Neuronal stem cell (in vitro differentiated cells): ENCODE results near the gene NAT8L.

Source experiments
- DNase-seq: peaks from one replicate; pipeline ENCODE4 v3.0.0-alpha.2; 2013; ENCODE audit warnings: low spot score
- H2AFZ ChIP-seq: one replicate; pipeline ENCODE4 v1.6.1; 2013; ENCODE audit warnings: mild to moderate bottlenecking, low read length, inconsistent platforms
- H2AK5ac ChIP-seq: 2 replicates; pipeline ENCODE4 v1.6.1; 2013; ENCODE audit warnings: low read depth, mild to moderate bottlenecking, inconsistent platforms, low read length, moderate library complexity, mixed read lengths
- H2BK120ac ChIP-seq: 2 replicates; pipeline ENCODE4 v1.6.1; 2013; ENCODE audit warnings: low read depth, mild to moderate bottlenecking, inconsistent platforms, low read length, moderate library complexity, mixed read lengths
- H2BK12ac ChIP-seq: one replicate; pipeline ENCODE4 v1.6.1; 2013; ENCODE audit warnings: low read length, inconsistent platforms
- H2BK15ac ChIP-seq: 2 replicates; pipeline ENCODE4 v1.6.1; 2013; ENCODE audit warnings: mild to moderate bottlenecking, low read length, inconsistent platforms, mixed read lengths
- H2BK5ac ChIP-seq: one replicate; pipeline ENCODE4 v1.6.1; 2013; ENCODE audit warnings: inconsistent platforms, mild to moderate bottlenecking, low read length, moderate library complexity
- H3K14ac ChIP-seq: one replicate; pipeline ENCODE4 v1.6.1; 2013; ENCODE audit warnings: low read length, inconsistent platforms
- H3K18ac ChIP-seq: 2 replicates; pipeline ENCODE4 v1.6.1; 2013; ENCODE audit warnings: low read length, inconsistent platforms
- H3K23ac ChIP-seq: 2 replicates; pipeline ENCODE4 v1.6.1; 2013; ENCODE audit warnings: low read depth, mild to moderate bottlenecking, mixed read lengths, low read length, inconsistent platforms; ENCODE audit not compliant: poor library complexity
- H3K27ac ChIP-seq: replicated peaks from 3 replicates; pipeline ENCODE4 v1.5.1; 2013; ENCODE audit warnings: low read length, inconsistent platforms
- H3K27me3 ChIP-seq, 3 experiments: 2 replicates each; pipeline ENCODE4 v1.6.1; 2013; ENCODE audit warnings: low read length in 3 of 3, mild to moderate bottlenecking in 2 of 3, inconsistent platforms in 1 of 3, low read depth in 1 of 3, mixed read lengths in 1 of 3, moderate library complexity in 1 of 3; ENCODE audit not compliant: control insufficient read depth in 3 of 3, insufficient read depth in 3 of 3
- H3K36me3 ChIP-seq, 2 donors: replicated peaks in 1 of 2; 2 replicates each; pipeline ENCODE4 v1.6.1; 2013; ENCODE audit warnings: low read length in 2 of 2; ENCODE audit not compliant: control insufficient read depth in 2 of 2, insufficient read depth in 2 of 2
- H3K4ac ChIP-seq: 2 replicates; pipeline ENCODE4 v1.6.1; 2013; ENCODE audit warnings: inconsistent platforms, mild to moderate bottlenecking, low read length, moderate library complexity
- H3K4me1 ChIP-seq, 2 donors: 1 replicate in 1 of 2; 2 replicates in 1 of 2; pipeline ENCODE4 v1.6.1; 2013; ENCODE audit warnings: low read length in 2 of 2, low read depth in 1 of 2; ENCODE audit not compliant: control insufficient read depth in 2 of 2, insufficient read depth in 1 of 2
- H3K4me2 ChIP-seq: one replicate; pipeline ENCODE4 v1.6.1; 2013; ENCODE audit warnings: mild to moderate bottlenecking, low read length, inconsistent platforms; ENCODE audit not compliant: insufficient read depth, poor library complexity, severe bottlenecking
- H3K4me3 ChIP-seq, 2 donors: 2 replicates each; pipeline ENCODE4 v1.5.1; 2013; ENCODE audit warnings: low read length in 2 of 2, mild to moderate bottlenecking in 2 of 2, inconsistent platforms in 1 of 2, moderate library complexity in 1 of 2
- H3K79me1 ChIP-seq: one replicate; pipeline ENCODE4 v1.6.1; 2013; ENCODE audit warnings: low read depth, mild to moderate bottlenecking, inconsistent platforms, low read length, moderate library complexity
- H3K9ac ChIP-seq: one replicate; pipeline ENCODE4 v1.6.1; 2013; ENCODE audit warnings: mild to moderate bottlenecking, low read depth, low read length, inconsistent platforms; ENCODE audit not compliant: poor library complexity
- H3K9me3 ChIP-seq, 2 donors: replicated peaks in 1 of 2; 2 replicates each; pipeline versions ENCODE3 to v1.6.1; 2013; ENCODE audit warnings: low read length in 2 of 2, mild to moderate bottlenecking in 2 of 2, inconsistent platforms in 1 of 2, low read depth in 1 of 2, mixed read lengths in 1 of 2, moderate library complexity in 1 of 2; ENCODE audit not compliant: control insufficient read depth in 2 of 2, insufficient read depth in 1 of 2
- H4K8ac ChIP-seq: one replicate; pipeline ENCODE4 v1.6.1; 2013; ENCODE audit warnings: low read depth, mild to moderate bottlenecking, inconsistent platforms, low read length, moderate library complexity
- H4K91ac ChIP-seq: one replicate; pipeline ENCODE4 v1.6.1; 2013; ENCODE audit warnings: low read length, low read depth, mild to moderate bottlenecking, inconsistent platforms; ENCODE audit not compliant: poor library complexity
- WGBS, 2 donors: extraction: QIAGEN DNeasy Blood & Tissue Kit; methylation state at CpG; one replicate each; pipeline ENCODE4 v1.1.7; 2013; ENCODE audit warnings: missing lambda C conversion rate in 2 of 2, mixed read lengths in 1 of 2; ENCODE audit not compliant: insufficient read length in 2 of 2, insufficient replicate concordance in 1 of 2; ENCODE audit errors: extremely low coverage in 2 of 2; 5-methylcytosine and 5-hydroxymethylcytosine counted together

NAT8L gene

GRCh38 chr4:2071252-2071911 is 12.3 kb downstream of the NAT8L start:
- no CpG with 5 or more reads among the region's 16 CpGs for WGBS, 2 donors

GRCh38 chr4:2071912-2072867 is 13.1 kb downstream of the NAT8L start:
- Histone ChIP-seq H3K4me3 (no peak overlapping the region), H3K36me3 (peaks cover 3 to 11% of the 10 kb centered on the region in 2 donors), H3K4ac (no peak overlapping the region), H3K4me2 (no peak overlapping the region), H3K23ac (peak overlapping the region; percentile 80), H2BK5ac (peak overlapping the region; percentile 53), H4K8ac (no peak overlapping the region), H3K9ac (peak overlapping the region; percentile 60), H2BK120ac (peak overlapping the region; percentile 61), H2AK5ac (peak overlapping the region; percentile 79), H3K79me1 (peaks cover 2% of the 10 kb centered on the region), H2AFZ (peak overlapping the region; percentile 60), H3K9me3 (peaks cover 0 to 2% of the 10 kb centered on the region in 2 donors), H3K27me3 (no peaks in the 10 kb centered on the region), H3K4me1 (peaks cover 15 to 51% of the 10 kb centered on the region in 2 donors), H3K14ac (peak overlapping the region; percentile 75), H2BK12ac (no peak overlapping the region), H4K91ac (no peak overlapping the region), H2BK15ac (peak overlapping the region; percentile 58), H3K27ac (no peak overlapping the region), H3K18ac (peak overlapping the region; percentile 74)
- DNase-seq, result no peak
- WGBS, 2 donors, result no CpG with 5 or more reads among the region's 28 CpGs

More at GRCh38 chr4:2071252-2071911, 12.3 kb downstream of the NAT8L start:
- Histone ChIP-seq H3K14ac (peak overlapping the region; percentile 38), H3K4me1 (peaks cover 15 to 47% of the 10 kb centered on the region in 2 donors), H3K4me2 (no peak overlapping the region), H2AK5ac (peak overlapping the region; percentile 79), H3K27me3 (no peaks in the 10 kb centered on the region), H2AFZ (peak overlapping the region; percentile 60), H2BK15ac (no peak overlapping the region), H3K36me3 (peaks cover 3 to 11% of the 10 kb centered on the region in 2 donors), H4K91ac (no peak overlapping the region), H2BK120ac (peak overlapping the region; percentile 24), H3K9me3 (peaks cover 0 to 2% of the 10 kb centered on the region in 2 donors), H3K23ac (peak overlapping the region; percentile 80), H2BK5ac (no peak overlapping the region), H2BK12ac (no peak overlapping the region), H3K79me1 (peaks cover 2% of the 10 kb centered on the region), H3K4ac (peak overlapping the region; percentile 84), H3K4me3 (no peak overlapping the region), H3K27ac (no peak overlapping the region), H4K8ac (peak overlapping the region; percentile 82), H3K18ac (peak overlapping the region; percentile 74), H3K9ac (peak overlapping the region; percentile 77)
- no peak for DNase-seq

- Histone ChIP-seq H3K4me1 (peaks cover 15 to 53% of the 10 kb centered on the region in 2 donors), H2AK5ac (peak overlapping the region; percentile 70), H3K9me3 (peaks cover 0 to under 1% of the 10 kb centered on the region in 2 donors), H3K4me3 (no peak overlapping the region), H3K27ac (no peak overlapping the region), H3K4ac (no peak overlapping the region), H3K4me2 (no peak overlapping the region), H3K36me3 (peaks cover under 1 to 4% of the 10 kb centered on the region in 2 donors), H3K79me1 (peaks cover 2% of the 10 kb centered on the region), H3K14ac (peak overlapping the region; percentile 17), H2BK15ac (no peak overlapping the region), H2BK12ac (no peak overlapping the region), H2AFZ (peak overlapping the region; percentile 21), H4K91ac (no peak overlapping the region), H2BK5ac (peak overlapping the region; percentile 53), H4K8ac (no peak overlapping the region), H3K18ac (peak overlapping the region; percentile 44), H2BK120ac (no peak overlapping the region), H3K27me3 (no peaks in the 10 kb centered on the region), H3K9ac (no peak overlapping the region), H3K23ac (peak overlapping the region; percentile 31)
- no peak for DNase-seq
- WGBS, 2 donors, result no CpG with 5 or more reads among the region's 20 CpGs
Observed at GRCh38 chr4:2072971-2073807, 14.1 kb downstream of the NAT8L start.
